Breast epithelium (tissue), 4 donors: Measurements from ENCODE around the gene ANKRD49. TPM values are rescaled to one million over a fixed set of nuclear protein-coding genes. Genes with fewer than 3 reads are reported as not detected.

Source experiments
- DNase-seq, 2 donors: peaks; one replicate each; pipeline ENCODE4 v3.0.0-alpha.2; 2019; ENCODE audit warnings: low spot score in 2 of 2
- H3K27ac ChIP-seq, 2 donors: fragments of 200-600 bp; sonication (generic) in 1 of 2; one replicate each; pipeline ENCODE4 v1.5.1; 2016 to 2019; ENCODE audit warnings: mild to moderate bottlenecking in 1 of 2
- H3K27me3 ChIP-seq, 2 donors: fragments of 200-600 bp; sonication (generic) in 1 of 2; one replicate each; pipeline versions ENCODE4 v1.5.1 to v1.6.0; 2017 to 2019; ENCODE audit warnings: control low read depth in 1 of 2, mild to moderate bottlenecking in 1 of 2
- H3K36me3 ChIP-seq: fragments of 200-600 bp; one replicate; pipeline ENCODE4 v1.5.1; 2019
- H3K4me1 ChIP-seq, 2 donors: fragments of 200-600 bp; sonication (generic); one replicate each; pipeline ENCODE4 v1.5.1; 2016 to 2019; ENCODE audit warnings: control low read depth in 1 of 2
- H3K4me3 ChIP-seq, 3 donors: fragments of 200-600 bp; sonication (generic); 1 replicate in 2 of 3; 2 replicates in 1 of 3; pipeline ENCODE4 v1.5.1; 2016 to 2019; ENCODE audit warnings: mild to moderate bottlenecking in 3 of 3, moderate library complexity in 2 of 3
- H3K9me3 ChIP-seq, 2 donors: fragments of 200-600 bp; sonication (generic) in 1 of 2; one replicate each; pipeline ENCODE4 v1.5.1; 2016 to 2019; ENCODE audit warnings: control low read depth in 1 of 2
- CTCF ChIP-seq, 3 donors: fragments of 450-650 bp; IDR thresholded peaks; one replicate each; pipeline ENCODE4 v1.5.1; 2016 to 2017; ENCODE audit warnings: antibody characterized with exemption in 3 of 3, mild to moderate bottlenecking in 3 of 3, moderate library complexity in 3 of 3
- POLR2A ChIP-seq: fragments of 450-650 bp; IDR thresholded peaks from one replicate; pipeline ENCODE4 v1.6.1; 2016; ENCODE audit warnings: antibody characterized with exemption, mild to moderate bottlenecking, moderate library complexity
- POLR2AphosphoS5 ChIP-seq, 3 donors: sonication (generic); formaldehyde crosslinking; IDR thresholded peaks; one replicate each; pipeline ENCODE4 v1.6.1; 2017; ENCODE audit warnings: antibody characterized with exemption in 3 of 3
- intact Hi-C: fragments of 100-400 bp; cut with DNase I; formaldehyde crosslinking; loops from one replicate; pipeline ENCODE4 v1.15.1; 2023; ENCODE audit warnings: low total_unique reads
- total RNA-seq, 3 donors: library from RNA; depleted of rRNA; stranded (reverse); fragments of >200 nt; gene quantifications; one replicate each; pipeline ENCODE4 v1.1.0, GENCODE V29; 2016

ANKRD49 gene
- total RNA-seq, 3 donors from 2014 or later = 18.4 to 23.6 (median 21.3) TPM

- intact Hi-C loops = no loop called here
Measured at GRCh38 chr11:94544646-94545263, 51.0 kb downstream of the ANKRD49 start.

DNA sequence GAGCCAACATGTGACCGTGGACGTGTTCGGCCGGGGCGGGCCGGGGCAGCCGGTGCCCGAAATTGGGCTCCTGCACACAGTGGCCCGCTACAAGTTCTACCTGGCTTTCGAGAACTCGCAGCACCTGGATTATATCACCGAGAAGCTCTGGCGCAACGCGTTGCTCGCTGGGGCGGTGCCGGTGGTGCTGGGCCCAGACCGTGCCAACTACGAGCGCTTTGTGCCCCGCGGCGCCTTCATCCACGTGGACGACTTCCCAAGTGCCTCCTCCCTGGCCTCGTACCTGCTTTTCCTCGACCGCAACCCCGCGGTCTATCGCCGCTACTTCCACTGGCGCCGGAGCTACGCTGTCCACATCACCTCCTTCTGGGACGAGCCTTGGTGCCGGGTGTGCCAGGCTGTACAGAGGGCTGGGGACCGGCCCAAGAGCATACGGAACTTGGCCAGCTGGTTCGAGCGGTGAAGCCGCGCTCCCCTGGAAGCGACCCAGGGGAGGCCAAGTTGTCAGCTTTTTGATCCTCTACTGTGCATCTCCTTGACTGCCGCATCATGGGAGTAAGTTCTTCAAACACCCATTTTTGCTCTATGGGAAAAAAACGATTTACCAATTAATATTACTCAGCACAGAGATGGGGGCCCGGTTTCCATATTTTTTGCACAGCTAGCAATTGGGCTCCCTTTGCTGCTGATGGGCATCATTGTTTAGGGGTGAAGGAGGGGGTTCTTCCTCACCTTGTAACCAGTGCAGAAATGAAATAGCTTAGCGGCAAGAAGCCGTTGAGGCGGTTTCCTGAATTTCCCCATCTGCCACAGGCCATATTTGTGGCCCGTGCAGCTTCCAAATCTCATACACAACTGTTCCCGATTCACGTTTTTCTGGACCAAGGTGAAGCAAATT is 51.7 kb downstream of the ANKRD49 start:
- Histone ChIP-seq H3K27me3 (no peaks in the 10 kb centered on the region), H3K36me3 (no peaks in the 10 kb centered on the region), H3K4me3 (peak overlapping the region; percentile 76 to 82 (median 77)), H3K4me1 (no peaks in the 10 kb centered on the region), H3K9me3 (no peaks in the 10 kb centered on the region), H3K27ac (peak overlapping the region; percentile 95)
- intact Hi-C loops = no loop called here
- TF ChIP-seq POLR2AphosphoS5 (IDR thresholded peaks at IDR 0.05) = no peak
- TF ChIP-seq POLR2A = no peak
- TF ChIP-seq CTCF (IDR thresholded peaks at IDR 0.05) = no peak
- no peak for DNase-seq

More at GRCh38 chr11:94544646-94545263, 51.0 kb downstream of the ANKRD49 start:
- TF ChIP-seq CTCF (IDR thresholded peaks at IDR 0.05) (no peak), POLR2A (no peak), POLR2AphosphoS5 (IDR thresholded peaks at IDR 0.05) (no peak)
- Histone ChIP-seq H3K27ac (peak overlapping the region; percentile 95), H3K4me3 (peak overlapping the region; percentile 76 to 82 (median 77)), H3K9me3 (no peaks in the 10 kb centered on the region), H3K27me3 (no peaks in the 10 kb centered on the region), H3K36me3 (no peaks in the 10 kb centered on the region), H3K4me1 (no peaks in the 10 kb centered on the region)
- DNase-seq = no peak

GRCh38 chr11:94546162-94546470 is 52.3 kb downstream of the ANKRD49 start:
- H3K4me1 ChIP-seq = no peaks in the 10 kb centered on the region
- intact Hi-C loops = no loop called here
- no peaks in the 10 kb centered on the region for H3K27me3 ChIP-seq
- no peaks in the 10 kb centered on the region for H3K36me3 ChIP-seq
- no peak for DNase-seq
- TF ChIP-seq POLR2AphosphoS5 (IDR thresholded peaks at IDR 0.05) = no peak
- no peak for TF ChIP-seq POLR2A
- TF ChIP-seq CTCF (IDR thresholded peaks at IDR 0.05) = no peak
- no peak overlapping the region for H3K27ac ChIP-seq
- peak overlapping the region; percentile 76 to 82 (median 77) for H3K4me3 ChIP-seq
- no peaks in the 10 kb centered on the region for H3K9me3 ChIP-seq

DNA sequence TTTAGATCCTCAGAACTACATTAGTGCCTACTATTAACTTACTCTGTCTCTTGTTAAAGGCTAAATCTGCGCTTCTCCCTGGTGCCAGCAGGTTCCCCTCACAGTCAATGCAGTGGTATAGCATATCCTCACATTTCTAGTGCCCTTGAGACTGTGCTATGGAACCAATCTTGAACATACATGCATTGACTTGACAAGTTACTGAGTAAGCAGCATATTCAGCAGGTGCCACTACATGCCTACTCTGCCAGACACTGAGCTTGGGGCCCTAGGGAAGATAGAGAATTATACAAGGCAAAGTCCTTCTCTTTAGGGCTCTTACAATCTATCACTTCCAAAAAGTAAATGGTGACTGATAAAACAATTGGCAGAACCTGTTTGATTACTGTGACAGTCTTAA is 53.1 kb downstream of the ANKRD49 start:
- Histone ChIP-seq H3K27me3 (no peaks in the 10 kb centered on the region), H3K4me1 (no peaks in the 10 kb centered on the region), H3K4me3 (peak overlapping the region in 2 of 3 donors; percentile 18 to 77), H3K36me3 (no peaks in the 10 kb centered on the region), H3K27ac (no peak overlapping the region), H3K9me3 (no peaks in the 10 kb centered on the region)
- intact Hi-C loops = loop anchor here (1.0 kb wide), 1 partner anchor 8 kb away; no protein-coding TSS in a partner anchor
- TF ChIP-seq CTCF (IDR thresholded peaks at IDR 0.05) (no peak), POLR2AphosphoS5 (IDR thresholded peaks at IDR 0.05) (no peak), POLR2A (no peak)
- DNase-seq = no peak

GRCh38 chr11:94549146-94549545 is 55.4 kb downstream of the ANKRD49 start:
- H3K4me1 ChIP-seq = no peaks in the 10 kb centered on the region
- H3K27me3 ChIP-seq = no peaks in the 10 kb centered on the region
- intact Hi-C loops = no loop called here
- H3K9me3 ChIP-seq = no peaks in the 10 kb centered on the region
- no peak for DNase-seq
- no peak overlapping the region for H3K4me3 ChIP-seq
- H3K36me3 ChIP-seq = no peaks in the 10 kb centered on the region
- H3K27ac ChIP-seq = no peak overlapping the region
- no peak for TF ChIP-seq POLR2A
- TF ChIP-seq POLR2AphosphoS5 (IDR thresholded peaks at IDR 0.05) = no peak
- TF ChIP-seq CTCF (IDR thresholded peaks at IDR 0.05) = no peak
